Omental fat pad (tissue), 4 donors: Measurements from ENCODE around the gene KCNE3. TPM values are rescaled to one million over a fixed set of nuclear protein-coding genes. Genes with fewer than 3 reads are reported as not detected.
A peak's percentile ranks its signal among the peaks of the same experiment; 100 is the strongest.

ENCODE experiments used
- ATAC-seq: fragments of 150-250 bp; one replicate; pipeline ENCODE4 v1.9.1; 2016; ENCODE audit warnings: mild to moderate bottlenecking, moderate library complexity; ENCODE audit not compliant: low FRiP score
- DNase-seq: peaks from one replicate; pipeline ENCODE4 v3.0.0-alpha.2; 2019; ENCODE audit warnings: low spot score
- CTCF ChIP-seq, 3 donors: fragments of 450-650 bp; IDR thresholded peaks; one replicate each; pipeline ENCODE4 v1.5.1; 2016 to 2017; ENCODE audit warnings: antibody characterized with exemption in 3 of 3, mild to moderate bottlenecking in 3 of 3, moderate library complexity in 2 of 3
- total RNA-seq, 4 donors: library from RNA; depleted of rRNA; stranded (reverse); fragments of >200 nt; gene quantifications; one replicate each; pipeline ENCODE4 v1.1.0, GENCODE V29; 2016

KCNE3 gene
- total RNA-seq, 4 donors from 2014 or later = 8.9 to 18.1 (median 11.0) TPM

- ATAC-seq (no peak), DNase-seq (no peak)
- no peak for TF ChIP-seq CTCF (IDR thresholded peaks at IDR 0.05)
Measured at GRCh38 chr11:74480688-74481417, 13.5 kb upstream of the KCNE3 start.

- TF ChIP-seq CTCF (IDR thresholded peaks at IDR 0.05) = no peak
- no peak for ATAC-seq
- no peak for DNase-seq
Measured at GRCh38 chr11:74479732-74480123, 12.4 kb upstream of the KCNE3 start.

- no peak for TF ChIP-seq CTCF (IDR thresholded peaks at IDR 0.05)
- ATAC-seq (no peak), DNase-seq (no peak)
Measured at GRCh38 chr11:74478877-74479731, 11.8 kb upstream of the KCNE3 start.

GRCh38 chr11:74476536-74476935 lies 9.2 kb upstream of the KCNE3 start:
- no peak for TF ChIP-seq CTCF (IDR thresholded peaks at IDR 0.05)
- ATAC-seq (no peak), DNase-seq (no peak)

GRCh38 chr11:74474316-74474715 lies 7.0 kb upstream of the KCNE3 start:
- ATAC-seq = peak; percentile 18

GRCh38 chr11:74473382-74474173 lies 6.2 kb upstream of the KCNE3 start:
- no peak for DNase-seq
- no peak for TF ChIP-seq CTCF (IDR thresholded peaks at IDR 0.05)
- no peak for ATAC-seq

More at GRCh38 chr11:74474316-74474715, 7.0 kb upstream of the KCNE3 start:
- TF ChIP-seq CTCF (IDR thresholded peaks at IDR 0.05) = no peak
- no peak for DNase-seq
